SK-N-MC (cell line): ENCODE results near the gene SCRG1.

ENCODE experiments used
- EZH2 ChIP-seq: fragments of 200-600 bp; sonication (generic); IDR thresholded peaks from one replicate; pipeline ENCODE4 v1.6.1; 2017; ENCODE audit warnings: antibody characterized with exemption
- POLR2AphosphoS5 ChIP-seq: IDR thresholded peaks from 2 replicates; pipeline ENCODE4 v1.6.1; 2012; ENCODE audit warnings: mild to moderate bottlenecking, low read depth, low read length, borderline replicate concordance

- TF ChIP-seq EZH2 (no peak), POLR2AphosphoS5 (no peak)
Measured at GRCh38 chr4:173391701-173392100, 7.2 kb downstream of the SCRG1 start.
